Glutamatergic neuron (in vitro differentiated cells): ENCODE measurements around the gene SWT1. TPM values are rescaled to one million over a fixed set of nuclear protein-coding genes. Genes with fewer than 3 reads are reported as not detected.
"Not testable (repeated sequence)": the region's sequence is repeated elsewhere in the genome, so short reads cannot be mapped to it uniquely, and the experiment has no call there.

Experiments
- DNase-seq: peaks from one replicate; pipeline ENCODE4 v3.0.0; 2022
- H3K27ac Mint-ChIP-seq: one replicate; pipeline ENCODE4 v1.8.0; 2020; ENCODE audit warnings: mild to moderate bottlenecking, mixed read lengths, inconsistent platforms; ENCODE audit not compliant: unreplicated experiment
- H3K27me3 Mint-ChIP-seq: one replicate; pipeline ENCODE4 v1.8.0; 2020; ENCODE audit warnings: mild to moderate bottlenecking, moderate library complexity, mixed read lengths, inconsistent platforms; ENCODE audit not compliant: unreplicated experiment
- H3K36me3 Mint-ChIP-seq: one replicate; pipeline ENCODE4 v1.8.0; 2020; ENCODE audit warnings: mild to moderate bottlenecking, mixed read lengths, inconsistent platforms; ENCODE audit not compliant: unreplicated experiment
- H3K4me1 Mint-ChIP-seq: one replicate; pipeline ENCODE4 v1.8.0; 2020; ENCODE audit warnings: mild to moderate bottlenecking, low read depth, mixed read lengths, inconsistent platforms; ENCODE audit not compliant: unreplicated experiment
- H3K4me3 Mint-ChIP-seq: one replicate; pipeline ENCODE4 v1.8.0; 2020; ENCODE audit warnings: mild to moderate bottlenecking, mixed read lengths, inconsistent platforms; ENCODE audit not compliant: unreplicated experiment
- H3K9me3 Mint-ChIP-seq: one replicate; pipeline ENCODE4 v1.8.0; 2020; ENCODE audit warnings: mild to moderate bottlenecking, moderate library complexity, mixed read lengths, inconsistent platforms; ENCODE audit not compliant: unreplicated experiment
- total RNA-seq: library from RNA; stranded (reverse); fragmentation: NEBNext Ultra II Directional; extraction: Animal tissue kit (Norgen Biotek cat#: 25700); gene quantifications from one replicate; pipeline ENCODE4 v1.2.1, GENCODE V29; 2021; ENCODE audit not compliant: unreplicated experiment
- TF ChIP-seq, protein P1 (sequence below): fragments of 200-600 bp; sonication (generic); IDR thresholded peaks from one replicate; pipeline ENCODE4 v1.5.0; 2021; ENCODE audit not compliant: partially characterized antibody, unreplicated experiment

Gene SWT1
- total RNA-seq, 1 donor from 2014 or later = 15.5 TPM

DNA sequence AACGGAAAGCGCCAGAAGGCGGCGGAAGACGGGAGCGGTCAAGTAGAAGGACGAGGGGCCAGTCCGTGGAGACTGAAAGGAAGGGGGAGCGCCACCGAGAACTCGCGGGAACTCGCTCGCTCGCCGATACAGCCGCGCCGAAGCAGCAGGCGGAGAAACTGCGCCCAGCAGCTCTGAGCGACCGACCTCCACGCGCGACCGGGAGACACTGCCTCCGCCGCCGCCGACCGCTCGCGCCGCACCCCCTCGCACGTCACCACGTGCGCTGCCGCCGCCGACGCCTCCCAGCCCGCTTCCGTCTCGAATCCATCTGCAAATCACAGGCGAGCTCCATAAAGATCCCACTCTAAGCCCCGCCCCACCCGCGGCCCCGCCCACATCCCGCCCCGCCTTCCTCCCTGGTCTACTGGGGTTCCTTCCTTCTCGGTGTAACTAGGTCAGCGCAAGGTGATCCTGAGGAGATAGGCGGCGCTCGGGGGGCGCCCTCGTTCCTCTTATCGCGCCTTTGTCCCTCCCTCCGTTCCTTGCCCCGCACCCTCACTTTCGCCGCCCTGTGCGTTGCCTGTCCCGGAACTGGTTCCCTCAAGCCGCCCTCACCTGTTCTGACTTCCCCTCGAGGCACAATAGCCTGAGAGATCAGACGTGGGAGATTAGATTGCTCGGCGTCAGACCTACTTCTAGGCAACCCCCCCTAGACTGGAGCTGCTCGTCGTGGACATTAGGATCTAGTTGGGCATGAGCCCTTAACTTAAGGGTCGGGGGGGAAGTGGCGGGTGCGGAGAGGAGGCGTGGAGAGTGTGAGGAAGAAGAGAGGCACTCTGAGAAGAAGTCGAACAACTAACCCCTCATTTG lies 160.3 kb downstream of the SWT1 start, which contains the start of gene IVNS1ABP:
TSS of gene IVNS1ABP (minus strand) at position 210 of the 852 bp plus-strand sequence. CDS start 7,750 bp downstream, outside the sequence.
- H3K36me3 Mint-ChIP-seq = no peaks in the 10 kb centered on the region
- TF ChIP-seq, protein P1, sequence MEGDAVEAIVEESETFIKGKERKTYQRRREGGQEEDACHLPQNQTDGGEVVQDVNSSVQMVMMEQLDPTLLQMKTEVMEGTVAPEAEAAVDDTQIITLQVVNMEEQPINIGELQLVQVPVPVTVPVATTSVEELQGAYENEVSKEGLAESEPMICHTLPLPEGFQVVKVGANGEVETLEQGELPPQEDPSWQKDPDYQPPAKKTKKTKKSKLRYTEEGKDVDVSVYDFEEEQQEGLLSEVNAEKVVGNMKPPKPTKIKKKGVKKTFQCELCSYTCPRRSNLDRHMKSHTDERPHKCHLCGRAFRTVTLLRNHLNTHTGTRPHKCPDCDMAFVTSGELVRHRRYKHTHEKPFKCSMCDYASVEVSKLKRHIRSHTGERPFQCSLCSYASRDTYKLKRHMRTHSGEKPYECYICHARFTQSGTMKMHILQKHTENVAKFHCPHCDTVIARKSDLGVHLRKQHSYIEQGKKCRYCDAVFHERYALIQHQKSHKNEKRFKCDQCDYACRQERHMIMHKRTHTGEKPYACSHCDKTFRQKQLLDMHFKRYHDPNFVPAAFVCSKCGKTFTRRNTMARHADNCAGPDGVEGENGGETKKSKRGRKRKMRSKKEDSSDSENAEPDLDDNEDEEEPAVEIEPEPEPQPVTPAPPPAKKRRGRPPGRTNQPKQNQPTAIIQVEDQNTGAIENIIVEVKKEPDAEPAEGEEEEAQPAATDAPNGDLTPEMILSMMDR = no peak
- H3K9me3 Mint-ChIP-seq = peaks cover 12% of the 10 kb centered on the region
- peaks cover 9% of the 10 kb centered on the region for H3K27me3 Mint-ChIP-seq
- peaks cover 15% of the 10 kb centered on the region for H3K4me1 Mint-ChIP-seq
- H3K27ac Mint-ChIP-seq = peak within 1 kb of the TSS; percentile 92
- DNase-seq = peak; percentile 90
- peak within 1 kb of the TSS; percentile 96 for H3K4me3 Mint-ChIP-seq

DNA sequence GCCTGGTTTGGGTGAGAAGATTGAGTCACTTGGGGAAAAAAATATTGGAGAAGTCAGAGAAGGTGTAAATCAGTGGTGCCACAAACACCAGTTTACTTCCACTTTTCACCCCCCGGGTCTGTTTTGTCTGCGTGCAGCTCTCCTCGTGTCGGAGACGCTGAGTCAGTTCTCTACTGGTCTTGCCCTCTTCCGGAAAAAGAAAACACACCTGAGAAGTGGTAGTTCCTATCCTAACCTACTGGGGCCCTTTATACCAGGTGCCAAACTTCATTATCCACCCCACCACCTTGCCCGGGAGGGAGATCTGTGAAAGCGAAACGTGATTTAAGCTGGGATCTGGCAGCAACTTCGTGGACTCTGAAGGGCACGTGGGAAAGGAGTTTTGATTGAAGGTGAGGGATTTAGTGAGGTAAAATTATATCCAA lies 160.9 kb downstream of the SWT1 start:
- peaks cover 12% of the 10 kb centered on the region for H3K9me3 Mint-ChIP-seq
- no peaks in the 10 kb centered on the region for H3K36me3 Mint-ChIP-seq
- peaks cover 9% of the 10 kb centered on the region for H3K27me3 Mint-ChIP-seq
- no peak for DNase-seq
- peak overlapping the region; percentile 92 for H3K27ac Mint-ChIP-seq
- TF ChIP-seq, protein P1 = no peak
- peak overlapping the region; percentile 96 for H3K4me3 Mint-ChIP-seq
- H3K4me1 Mint-ChIP-seq = peaks cover 14% of the 10 kb centered on the region

DNA sequence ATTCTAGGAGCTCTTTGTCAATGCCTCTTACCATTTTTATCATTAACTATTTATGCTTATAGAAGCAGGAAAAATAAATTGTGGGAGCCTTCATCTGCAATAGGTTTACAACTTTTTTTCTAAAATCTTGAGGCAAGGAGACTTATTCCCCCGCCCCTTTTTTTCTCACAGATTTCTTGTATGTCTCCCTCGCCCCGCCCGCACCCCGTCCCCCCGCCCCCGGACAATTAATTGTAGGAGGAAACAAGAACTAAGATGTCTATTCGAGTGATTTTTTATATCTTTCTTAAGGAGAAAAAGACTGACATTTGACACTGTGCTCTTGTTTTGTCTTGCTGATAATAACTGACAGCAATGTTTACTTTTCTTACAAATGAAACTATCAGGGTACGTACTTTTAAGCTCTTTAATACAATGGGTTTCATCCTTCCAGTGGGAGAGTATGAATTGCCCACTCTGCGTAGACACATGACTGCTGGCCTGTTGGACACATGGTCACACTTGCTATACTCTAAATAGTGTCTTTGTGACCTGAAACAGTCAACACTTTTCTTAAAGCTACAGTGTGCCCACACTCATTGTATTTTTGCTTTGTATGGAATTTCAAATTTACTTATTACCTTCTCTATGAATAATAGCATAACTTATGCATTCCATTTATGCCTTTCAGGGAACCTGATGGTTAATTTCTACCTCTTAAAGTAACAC lies 161.6 kb downstream of the SWT1 start:
- H3K4me3 Mint-ChIP-seq = peak overlapping the region; percentile 96
- H3K27me3 Mint-ChIP-seq = peaks cover 9% of the 10 kb centered on the region
- TF ChIP-seq, protein P1 = no peak
- DNase-seq = no peak
- H3K36me3 Mint-ChIP-seq = no peaks in the 10 kb centered on the region
- no peak overlapping the region for H3K27ac Mint-ChIP-seq
- peaks cover 12% of the 10 kb centered on the region for H3K9me3 Mint-ChIP-seq
- peaks cover 14% of the 10 kb centered on the region for H3K4me1 Mint-ChIP-seq

DNA sequence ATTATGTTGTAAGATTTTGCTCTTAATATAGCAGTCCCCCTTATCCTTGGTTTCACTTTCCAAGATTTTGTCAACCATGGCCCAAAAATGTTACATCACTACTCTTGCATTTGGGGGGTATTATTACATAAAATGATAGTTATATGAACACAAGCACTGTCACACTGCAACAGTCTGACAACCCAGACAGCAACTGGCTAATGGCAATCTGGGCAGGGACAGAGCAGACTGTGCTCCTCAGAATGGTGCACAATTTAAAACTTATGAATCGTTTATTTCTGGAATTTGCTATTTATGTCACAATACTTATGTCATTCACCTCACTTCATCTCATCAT lies 162.1 kb downstream of the SWT1 start:
- Mint-ChIP-seq H3K36me3 (no peaks in the 10 kb centered on the region), H3K9me3 (peaks cover 12% of the 10 kb centered on the region), H3K27ac (no peak overlapping the region), H3K4me3 (no peak overlapping the region), H3K27me3 (peaks cover 9% of the 10 kb centered on the region), H3K4me1 (peaks cover 11% of the 10 kb centered on the region)
- TF ChIP-seq, protein P1 = no peak
- DNase-seq = no peak

- H3K27ac Mint-ChIP-seq, H3K27me3 Mint-ChIP-seq, H3K4me1 Mint-ChIP-seq, DNase-seq, H3K4me3 Mint-ChIP-seq, H3K9me3 Mint-ChIP-seq, H3K36me3 Mint-ChIP-seq: not testable (repeated sequence)
Observed at GRCh38 chr1:185321104-185321503, 164.1 kb downstream of the SWT1 start.

- not testable (repeated sequence) for H3K9me3 Mint-ChIP-seq, DNase-seq, H3K4me1 Mint-ChIP-seq, H3K36me3 Mint-ChIP-seq, H3K4me3 Mint-ChIP-seq, H3K27me3 Mint-ChIP-seq, H3K27ac Mint-ChIP-seq
Observed at GRCh38 chr1:185321653-185322221, 164.8 kb downstream of the SWT1 start.
